ENCODE measurements around the gene PLCG1. TPM values are rescaled to one million over a fixed set of nuclear protein-coding genes. Genes with fewer than 3 reads are reported as not detected.

Gene PLCG1
- total RNA-seq, 1 experiment from 2014 or later: 33.2 TPM

DNA sequence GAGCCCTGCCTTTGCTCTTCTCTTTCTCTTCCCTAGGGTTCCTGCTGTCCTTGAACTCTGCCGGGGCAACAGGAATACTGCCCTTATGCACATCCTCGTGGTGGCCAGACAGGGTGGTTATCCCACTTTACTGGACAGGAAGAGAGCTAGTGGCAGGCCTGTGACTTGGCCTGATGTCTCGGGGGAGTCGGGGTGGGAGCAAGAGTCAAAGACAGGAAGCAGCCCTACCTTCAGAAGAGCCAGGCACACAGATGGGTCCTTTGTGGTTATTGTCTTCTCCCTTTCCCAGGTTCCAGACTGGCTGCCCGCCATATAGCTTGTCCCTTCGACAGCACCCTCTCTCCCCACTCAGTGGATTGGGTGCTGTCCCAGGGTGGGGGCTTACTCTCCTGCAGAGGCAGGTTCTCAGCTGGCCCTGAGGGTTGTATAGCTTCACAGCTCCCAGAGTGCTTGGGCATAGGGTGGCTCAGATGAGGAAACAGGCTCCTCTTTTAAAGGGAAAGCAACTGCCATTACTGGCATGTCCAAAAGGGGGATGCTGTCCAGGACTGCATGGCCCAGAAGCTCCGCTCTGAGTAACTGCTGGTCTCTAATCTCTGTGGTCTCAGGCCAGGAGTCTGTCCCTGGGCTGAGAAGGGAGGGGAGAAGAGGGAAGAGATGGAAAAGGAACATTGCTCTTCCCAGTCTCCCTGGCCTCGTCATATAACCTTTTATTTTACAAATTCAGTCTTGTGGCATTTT lies 17.3 kb downstream of the PLCG1 start:
- no peak overlapping the region for H3K27ac Mint-ChIP-seq (ENCODE audit: low read depth, unreplicated experiment)
- no TSS peak for BruUV-seq (replicated peaks)
- ChIA-PET POLR2A (interaction anchor here (0.6 to 1.3 kb wide), 5 partner anchors 8 to 22 kb away, joined by 3 to 6 read pairs (median 4); no protein-coding TSS in a partner anchor), CTCF (interaction anchor here (0.9 to 5.7 kb wide), 7 partner anchors 11 to 192 kb away, joined by 3 to 57 read pairs (median 8); partner anchors contain the start of gene LPIN3)
- no peak overlapping the region for H3K4me3 Mint-ChIP-seq (ENCODE audit: unreplicated experiment)
- no peak for TF ChIP-seq CTCF (IDR thresholded peaks at IDR 0.05; ENCODE audit: unreplicated experiment)
- peaks cover 11% of the 10 kb centered on the region for H3K36me3 Mint-ChIP-seq (ENCODE audit: insufficient read depth, unreplicated experiment)
- intact Hi-C loops (cut with micrococcal nuclease): no loop called here
- H3K4me1 Mint-ChIP-seq (ENCODE audit: insufficient read depth, unreplicated experiment): peaks cover 30% of the 10 kb centered on the region
- DNase-seq (ENCODE audit: unreplicated experiment): no peak
- no peaks in the 10 kb centered on the region for H3K9me3 Mint-ChIP-seq (ENCODE audit: unreplicated experiment)
- no peaks in the 10 kb centered on the region for H3K27me3 Mint-ChIP-seq (ENCODE audit: insufficient read depth, unreplicated experiment)

DNA sequence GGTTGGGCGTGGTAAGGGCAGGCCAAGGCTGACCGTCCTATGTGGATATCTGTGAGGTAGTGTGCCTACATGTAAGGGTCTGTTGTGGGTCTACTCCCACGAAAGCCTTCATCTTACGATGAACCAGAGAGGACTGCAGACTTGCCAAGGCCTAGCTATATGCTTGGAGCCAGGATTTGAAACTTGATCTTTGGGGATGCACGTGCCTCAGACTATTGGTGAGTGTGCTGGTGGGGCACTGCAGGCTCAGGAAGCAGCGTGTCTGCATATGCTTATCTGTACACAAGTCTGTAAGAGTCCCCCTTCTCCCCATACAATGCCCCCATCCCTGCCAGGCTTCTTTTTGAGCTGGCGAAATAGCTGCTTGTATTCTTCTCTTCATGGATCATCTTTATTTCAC lies 17.9 kb downstream of the PLCG1 start:
- H3K4me1 Mint-ChIP-seq (ENCODE audit: insufficient read depth, unreplicated experiment): peaks cover 28% of the 10 kb centered on the region
- H3K27ac Mint-ChIP-seq (ENCODE audit: low read depth, unreplicated experiment): no peak overlapping the region
- BruUV-seq (replicated peaks): no TSS peak
- no peak for DNase-seq (ENCODE audit: unreplicated experiment)
- ChIA-PET POLR2A (interaction anchor here (0.6 to 1.3 kb wide), 5 partner anchors 9 to 23 kb away, joined by 3 to 6 read pairs (median 4); no protein-coding TSS in a partner anchor), CTCF (interaction anchor here (0.9 to 5.7 kb wide), 8 partner anchors 12 to 192 kb away, joined by 3 to 57 read pairs (median 6); partner anchors contain the start of gene LPIN3)
- no peak overlapping the region for H3K4me3 Mint-ChIP-seq (ENCODE audit: unreplicated experiment)
- H3K36me3 Mint-ChIP-seq (ENCODE audit: insufficient read depth, unreplicated experiment): peaks cover 14% of the 10 kb centered on the region
- no peaks in the 10 kb centered on the region for H3K9me3 Mint-ChIP-seq (ENCODE audit: unreplicated experiment)
- no peaks in the 10 kb centered on the region for H3K27me3 Mint-ChIP-seq (ENCODE audit: insufficient read depth, unreplicated experiment)
- intact Hi-C loops (cut with micrococcal nuclease): no loop called here
- no peak for TF ChIP-seq CTCF (IDR thresholded peaks at IDR 0.05; ENCODE audit: unreplicated experiment)

DNA sequence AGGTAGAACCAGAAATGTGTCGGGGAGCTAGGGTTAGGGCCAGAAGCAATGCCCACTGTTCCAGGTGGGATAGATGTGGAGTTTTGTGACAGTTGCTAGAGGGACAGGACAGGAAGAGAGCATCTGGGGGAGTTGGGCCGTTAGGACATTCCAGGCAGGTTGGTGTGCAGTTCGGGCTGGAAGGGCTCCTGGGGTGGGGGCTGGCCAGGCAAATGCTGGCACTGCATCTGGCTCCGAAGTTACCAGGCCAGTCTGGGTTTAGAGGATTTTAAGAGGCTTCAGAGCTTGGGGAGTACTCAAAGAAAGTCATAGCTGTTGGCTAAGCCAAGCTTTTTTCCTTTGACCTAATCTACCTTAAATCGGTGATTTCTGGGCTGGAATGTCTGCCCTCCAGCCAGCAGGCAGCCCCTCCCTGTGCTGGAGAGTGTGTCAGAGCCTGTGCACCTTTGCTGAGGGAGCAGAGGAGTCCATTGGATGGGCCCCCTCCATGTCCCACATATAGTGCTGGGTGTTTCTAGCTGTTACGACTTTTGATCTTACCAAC lies 20.8 kb downstream of the PLCG1 start:
- H3K4me3 Mint-ChIP-seq (ENCODE audit: unreplicated experiment): no peak overlapping the region
- no TSS peak for BruUV-seq (replicated peaks)
- peaks cover 17% of the 10 kb centered on the region for H3K4me1 Mint-ChIP-seq (ENCODE audit: insufficient read depth, unreplicated experiment)
- no peak for DNase-seq (ENCODE audit: unreplicated experiment)
- no peaks in the 10 kb centered on the region for H3K27me3 Mint-ChIP-seq (ENCODE audit: insufficient read depth, unreplicated experiment)
- POLR2A ChIA-PET: interaction anchor here (0.6 to 3.9 kb wide), 11 partner anchors 9 to 181 kb away, joined by 3 to 13 read pairs (median 3); partner anchors contain the start of gene PLCG1
- H3K9me3 Mint-ChIP-seq (ENCODE audit: unreplicated experiment): no peaks in the 10 kb centered on the region
- H3K36me3 Mint-ChIP-seq (ENCODE audit: insufficient read depth, unreplicated experiment): peaks cover 22% of the 10 kb centered on the region
- intact Hi-C loops (cut with micrococcal nuclease): no loop called here
- H3K27ac Mint-ChIP-seq (ENCODE audit: low read depth, unreplicated experiment): no peak overlapping the region
- no peak for TF ChIP-seq CTCF (IDR thresholded peaks at IDR 0.05; ENCODE audit: unreplicated experiment)
- CTCF ChIA-PET: interaction anchor here (0.6 to 5.7 kb wide), 7 partner anchors 13 to 190 kb away, joined by 3 to 57 read pairs (median 3); partner anchors contain the start of gene LPIN3

DNA sequence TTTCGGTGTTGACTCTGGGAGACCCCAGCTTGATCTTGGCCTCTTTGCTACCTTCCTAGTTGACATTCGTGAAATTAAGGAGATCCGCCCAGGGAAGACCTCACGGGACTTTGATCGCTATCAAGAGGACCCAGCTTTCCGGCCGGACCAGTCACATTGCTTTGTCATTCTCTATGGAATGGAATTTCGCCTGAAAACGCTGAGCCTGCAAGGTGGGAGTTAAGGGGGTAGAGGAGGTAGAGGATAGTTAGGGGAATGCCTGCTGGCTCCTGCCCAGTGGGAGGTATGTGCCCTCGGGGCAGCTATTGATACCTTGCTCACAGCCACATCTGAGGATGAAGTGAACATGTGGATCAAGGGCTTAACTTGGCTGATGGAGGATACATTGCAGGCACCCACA lies 22.2 kb downstream of the PLCG1 start:
- no peak for DNase-seq (ENCODE audit: unreplicated experiment)
- ChIA-PET CTCF (interaction anchor here (0.7 to 5.7 kb wide), 4 partner anchors 12 to 180 kb away, joined by 3 to 57 read pairs (median 16); partner anchors contain the start of gene LPIN3), POLR2A (interaction anchor here (3.9 kb wide), 1 partner anchor 22 kb away, joined by 13 read pairs; the partner anchor contains the start of gene PLCG1)
- Mint-ChIP-seq H3K36me3 (ENCODE audit: insufficient read depth, unreplicated experiment) (peaks cover 28% of the 10 kb centered on the region), H3K4me3 (ENCODE audit: unreplicated experiment) (no peak overlapping the region), H3K9me3 (ENCODE audit: unreplicated experiment) (no peaks in the 10 kb centered on the region), H3K27ac (ENCODE audit: low read depth, unreplicated experiment) (no peak overlapping the region), H3K4me1 (ENCODE audit: insufficient read depth, unreplicated experiment) (peaks cover 17% of the 10 kb centered on the region), H3K27me3 (ENCODE audit: insufficient read depth, unreplicated experiment) (no peaks in the 10 kb centered on the region)
- no TSS peak for BruUV-seq (replicated peaks)
- TF ChIP-seq CTCF (IDR thresholded peaks at IDR 0.05; ENCODE audit: unreplicated experiment): no peak
- intact Hi-C loops (cut with micrococcal nuclease): no loop called here
